Endodermal cell (in vitro differentiated cells): Measurements from ENCODE around the gene FAM53A. TPM values are rescaled to one million over a fixed set of nuclear protein-coding genes. Genes with fewer than 3 reads are reported as not detected.

Experiments
- DNase-seq: peaks from one replicate; pipeline ENCODE4 v3.0.0-alpha.2; 2017
- H3K27ac ChIP-seq: 2 replicates; pipeline ENCODE4 v1.5.1; 2013; ENCODE audit warnings: mild to moderate bottlenecking, low read depth, low read length, moderate library complexity
- H3K27me3 ChIP-seq: 2 replicates; pipeline ENCODE4 v1.6.1; 2013; ENCODE audit warnings: mild to moderate bottlenecking, low read length, moderate library complexity; ENCODE audit not compliant: insufficient read depth, control insufficient read depth, poor library complexity, severe bottlenecking
- H3K36me3 ChIP-seq: 2 replicates; pipeline ENCODE4 v1.7.0; 2013; ENCODE audit warnings: mild to moderate bottlenecking, low read length, moderate library complexity; ENCODE audit not compliant: control insufficient read depth, insufficient read depth
- H3K4me1 ChIP-seq: one replicate; pipeline ENCODE4 v1.7.0; 2013; ENCODE audit warnings: low read length; ENCODE audit not compliant: control insufficient read depth, insufficient read depth
- H3K4me3 ChIP-seq: 2 replicates; pipeline ENCODE4 v1.5.1; 2013; ENCODE audit warnings: mild to moderate bottlenecking, low read length, moderate library complexity
- H3K9ac ChIP-seq: 2 replicates; pipeline ENCODE4 v1.6.1; 2013; ENCODE audit warnings: mild to moderate bottlenecking, low read length, moderate library complexity; ENCODE audit not compliant: poor library complexity, severe bottlenecking; ENCODE audit errors: extremely low read depth
- H3K9me3 ChIP-seq: 2 replicates; pipeline ENCODE4 v1.6.1; 2013; ENCODE audit warnings: mild to moderate bottlenecking, low read length, moderate library complexity; ENCODE audit not compliant: control insufficient read depth
- H3K27ac Mint-ChIP-seq: 2 replicates; pipeline ENCODE4 v1.8.0; 2020; ENCODE audit warnings: mixed read lengths
- H3K27me3 Mint-ChIP-seq: 2 replicates; pipeline ENCODE4 v1.8.0; 2021; ENCODE audit warnings: mild to moderate bottlenecking, mixed read lengths; ENCODE audit not compliant: insufficient read depth
- H3K36me3 Mint-ChIP-seq: 2 replicates; pipeline ENCODE4 v1.8.0; 2020; ENCODE audit warnings: low read depth, mixed read lengths
- H3K4me1 Mint-ChIP-seq: 2 replicates; pipeline ENCODE4 v1.8.0; 2020; ENCODE audit warnings: mixed read lengths
- H3K4me3 Mint-ChIP-seq: 2 replicates; pipeline ENCODE4 v1.8.0; 2020; ENCODE audit warnings: mild to moderate bottlenecking, moderate library complexity, mixed read lengths
- H3K9me3 Mint-ChIP-seq: 2 replicates; pipeline ENCODE4 v1.8.0; 2020; ENCODE audit warnings: mild to moderate bottlenecking, mixed read lengths
- WGBS, 2 experiments: methylation state at CpG; one replicate each; pipeline versions ENCODE4 v1.1.5 to v1.1.7; 2013; ENCODE audit warnings: missing lambda C conversion rate in 2 of 2, mixed read lengths in 1 of 2; ENCODE audit not compliant: insufficient coverage in 1 of 2, insufficient read length in 1 of 2; 5-methylcytosine and 5-hydroxymethylcytosine counted together
- total RNA-seq, 2 donors: library from RNA; stranded (reverse); fragmentation: NEBNext Ultra II Directional in 1 of 2; extraction: Animal tissue kit (Norgen Biotek cat#: 25700) in 1 of 2; gene quantifications; 2 replicates in 1 of 2; 3 replicates in 1 of 2; pipeline ENCODE4 v1.2.1, GENCODE V29; 2021
- TF ChIP-seq, protein P1 (sequence below): fragments of 200-600 bp; sonication (generic); conservative IDR thresholded peaks from 2 replicates; pipeline ENCODE4 v1.5.0; 2021; ENCODE audit warnings: antibody characterized with exemption, mild to moderate bottlenecking

Gene FAM53A
- total RNA-seq, 2 donors from 2014 or later, result 3.7 to 4.9 TPM

DNA sequence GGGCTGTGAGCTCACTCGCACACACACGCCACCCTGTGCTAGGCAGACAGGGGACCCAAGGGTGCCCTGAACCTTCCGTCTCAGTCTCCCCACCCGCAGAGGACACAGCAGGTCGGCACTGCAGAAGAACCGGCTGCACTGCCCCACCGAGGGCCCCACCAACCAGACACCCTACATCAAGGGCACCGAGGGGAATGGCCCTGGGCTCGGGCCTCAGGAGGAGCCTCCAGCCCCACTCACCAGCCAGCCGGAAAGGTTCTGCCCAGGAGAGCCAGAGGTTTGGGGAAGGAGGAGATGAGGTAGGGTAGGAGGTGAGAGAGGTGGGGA is 45.9 kb downstream of the FAM53A start:
- 93 to 94% methylated on average over 3 to 10 of the region's 10 CpGs for WGBS, 2 experiments

DNA sequence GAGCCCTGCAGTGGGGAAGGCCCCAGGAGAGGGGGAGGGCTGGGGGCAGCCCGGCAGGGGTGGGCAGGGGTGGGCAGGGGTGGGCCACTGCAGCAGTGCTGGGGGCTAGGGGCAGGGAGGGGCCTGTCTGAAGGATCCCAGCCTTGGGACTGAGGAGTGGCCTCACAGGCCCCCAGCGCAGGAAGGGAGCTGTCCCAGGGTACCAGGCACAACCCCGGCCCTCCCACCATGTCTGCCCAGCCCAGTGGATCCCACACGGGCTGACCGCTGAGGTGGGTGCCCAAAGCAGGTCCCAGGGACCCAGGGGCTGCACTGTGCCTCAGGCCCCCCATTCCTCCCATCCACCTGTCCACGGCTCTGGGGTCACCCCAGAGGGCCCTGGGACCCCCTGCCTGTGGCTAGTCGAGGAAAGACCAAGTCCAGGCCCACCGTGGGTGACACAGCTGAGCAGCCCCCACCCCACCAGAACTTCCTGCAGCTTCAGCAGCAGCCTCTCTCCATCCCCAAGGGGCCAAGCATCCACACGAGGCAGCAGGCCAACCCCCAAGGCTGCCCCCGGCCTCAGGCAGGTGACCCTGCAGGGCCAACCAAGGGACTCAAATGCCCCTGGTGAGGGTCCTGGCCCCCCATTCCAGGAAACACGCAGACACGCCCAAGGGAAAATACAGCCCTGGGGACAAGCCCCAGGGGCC is 46.4 kb downstream of the FAM53A start:
- H3K9me3 Mint-ChIP-seq, result peaks cover 3% of the 10 kb centered on the region
- Histone ChIP-seq H3K4me1 (no peaks in the 10 kb centered on the region), H3K9ac (no peak overlapping the region), H3K4me3 (no peak overlapping the region), H3K27me3 (no peaks in the 10 kb centered on the region), H3K27ac (no peak overlapping the region), H3K36me3 (no peaks in the 10 kb centered on the region), H3K9me3 (no peaks in the 10 kb centered on the region)
- H3K27me3 Mint-ChIP-seq, result no peaks in the 10 kb centered on the region
- H3K36me3 Mint-ChIP-seq, result no peaks in the 10 kb centered on the region
- no peak overlapping the region for H3K4me3 Mint-ChIP-seq
- H3K27ac Mint-ChIP-seq, result no peak overlapping the region
- 75 to 88% methylated on average over 3 to 12 of the region's 12 CpGs for WGBS, 2 experiments
- H3K4me1 Mint-ChIP-seq, result no peaks in the 10 kb centered on the region
- TF ChIP-seq, protein P1, sequence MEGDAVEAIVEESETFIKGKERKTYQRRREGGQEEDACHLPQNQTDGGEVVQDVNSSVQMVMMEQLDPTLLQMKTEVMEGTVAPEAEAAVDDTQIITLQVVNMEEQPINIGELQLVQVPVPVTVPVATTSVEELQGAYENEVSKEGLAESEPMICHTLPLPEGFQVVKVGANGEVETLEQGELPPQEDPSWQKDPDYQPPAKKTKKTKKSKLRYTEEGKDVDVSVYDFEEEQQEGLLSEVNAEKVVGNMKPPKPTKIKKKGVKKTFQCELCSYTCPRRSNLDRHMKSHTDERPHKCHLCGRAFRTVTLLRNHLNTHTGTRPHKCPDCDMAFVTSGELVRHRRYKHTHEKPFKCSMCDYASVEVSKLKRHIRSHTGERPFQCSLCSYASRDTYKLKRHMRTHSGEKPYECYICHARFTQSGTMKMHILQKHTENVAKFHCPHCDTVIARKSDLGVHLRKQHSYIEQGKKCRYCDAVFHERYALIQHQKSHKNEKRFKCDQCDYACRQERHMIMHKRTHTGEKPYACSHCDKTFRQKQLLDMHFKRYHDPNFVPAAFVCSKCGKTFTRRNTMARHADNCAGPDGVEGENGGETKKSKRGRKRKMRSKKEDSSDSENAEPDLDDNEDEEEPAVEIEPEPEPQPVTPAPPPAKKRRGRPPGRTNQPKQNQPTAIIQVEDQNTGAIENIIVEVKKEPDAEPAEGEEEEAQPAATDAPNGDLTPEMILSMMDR, result no peak
- DNase-seq, result no peak

More for the DNA sequence above, 45.9 kb downstream of the FAM53A start:
- Histone ChIP-seq H3K36me3 (no peaks in the 10 kb centered on the region), H3K9me3 (no peaks in the 10 kb centered on the region), H3K27me3 (no peaks in the 10 kb centered on the region), H3K27ac (no peak overlapping the region), H3K4me3 (no peak overlapping the region), H3K4me1 (no peaks in the 10 kb centered on the region), H3K9ac (no peak overlapping the region)
- Mint-ChIP-seq H3K36me3 (no peaks in the 10 kb centered on the region), H3K4me1 (no peaks in the 10 kb centered on the region), H3K4me3 (no peak overlapping the region), H3K27ac (no peak overlapping the region), H3K9me3 (peaks cover 3% of the 10 kb centered on the region), H3K27me3 (no peaks in the 10 kb centered on the region)
- TF ChIP-seq, protein P1, result no peak
- DNase-seq, result no peak

GRCh38 chr4:1636490-1637211 is 47.5 kb downstream of the FAM53A start:
- WGBS, 2 experiments, result 92 to 95% methylated on average over 18 to 30 of the region's 30 CpGs
- Histone ChIP-seq H3K4me1 (no peaks in the 10 kb centered on the region), H3K9me3 (no peaks in the 10 kb centered on the region), H3K9ac (no peak overlapping the region), H3K27me3 (no peaks in the 10 kb centered on the region), H3K27ac (no peak overlapping the region), H3K4me3 (no peak overlapping the region), H3K36me3 (no peaks in the 10 kb centered on the region)
- no peak for DNase-seq
- Mint-ChIP-seq H3K4me1 (no peaks in the 10 kb centered on the region), H3K27ac (no peak overlapping the region), H3K36me3 (no peaks in the 10 kb centered on the region), H3K4me3 (no peak overlapping the region), H3K9me3 (peaks cover 3% of the 10 kb centered on the region), H3K27me3 (no peaks in the 10 kb centered on the region)
- TF ChIP-seq, protein P1, result no peak
